ENCODE results near the gene TMEM120A. TPM values are rescaled to one million over a fixed set of nuclear protein-coding genes. Genes with fewer than 3 reads are reported as not detected.

TMEM120A gene
- total and polyA plus RNA-seq, 7 donors = 18.3 to 88.2 (median 49.0) TPM

DNA sequence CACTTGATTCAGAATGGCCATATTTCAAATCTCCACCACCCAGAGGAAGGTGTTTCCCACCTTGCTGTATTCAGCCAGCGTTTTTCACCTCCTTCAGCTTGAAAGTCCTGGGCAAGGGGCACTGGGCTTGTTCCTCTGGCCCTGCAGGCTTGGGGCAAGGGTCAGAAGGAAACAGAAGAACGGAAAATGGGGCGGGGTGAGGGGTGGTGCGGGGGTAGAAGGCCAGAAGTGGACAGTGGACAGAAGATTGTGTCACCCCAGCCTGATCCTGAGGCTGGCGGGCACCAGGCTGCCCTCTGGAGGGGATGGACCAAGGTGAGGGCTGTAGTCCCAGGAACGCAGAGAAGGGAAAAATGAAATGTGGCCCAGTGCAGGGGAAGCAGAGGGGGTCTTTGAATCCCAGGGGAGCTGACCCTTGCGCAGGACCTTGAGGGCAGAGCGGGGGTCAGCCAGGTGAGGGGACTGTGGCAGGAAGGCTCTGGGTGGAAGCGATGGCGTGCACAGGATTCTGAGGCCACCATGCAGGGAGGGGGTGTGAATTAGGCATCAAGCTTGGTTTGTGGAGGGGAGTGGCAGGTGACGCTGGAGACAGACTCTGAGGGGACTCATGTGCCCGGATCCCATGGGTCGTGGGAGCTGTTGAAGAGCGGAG lies 23.0 kb downstream of the TMEM120A start:
- intact Hi-C loops (cut with DNase I) = no loop called here
- peak overlapping the region; percentile 48 to 71 (median 56) for H3K27ac ChIP-seq
- no peak overlapping the region for H3K4me3 ChIP-seq
- no peaks in the 10 kb centered on the region for H3K9me3 ChIP-seq
- TF ChIP-seq POLR2A (IDR thresholded peaks at IDR 0.05) = no peak
- no peak for TF ChIP-seq EP300 (IDR thresholded peaks at IDR 0.05)
- TF ChIP-seq, protein P1, sequence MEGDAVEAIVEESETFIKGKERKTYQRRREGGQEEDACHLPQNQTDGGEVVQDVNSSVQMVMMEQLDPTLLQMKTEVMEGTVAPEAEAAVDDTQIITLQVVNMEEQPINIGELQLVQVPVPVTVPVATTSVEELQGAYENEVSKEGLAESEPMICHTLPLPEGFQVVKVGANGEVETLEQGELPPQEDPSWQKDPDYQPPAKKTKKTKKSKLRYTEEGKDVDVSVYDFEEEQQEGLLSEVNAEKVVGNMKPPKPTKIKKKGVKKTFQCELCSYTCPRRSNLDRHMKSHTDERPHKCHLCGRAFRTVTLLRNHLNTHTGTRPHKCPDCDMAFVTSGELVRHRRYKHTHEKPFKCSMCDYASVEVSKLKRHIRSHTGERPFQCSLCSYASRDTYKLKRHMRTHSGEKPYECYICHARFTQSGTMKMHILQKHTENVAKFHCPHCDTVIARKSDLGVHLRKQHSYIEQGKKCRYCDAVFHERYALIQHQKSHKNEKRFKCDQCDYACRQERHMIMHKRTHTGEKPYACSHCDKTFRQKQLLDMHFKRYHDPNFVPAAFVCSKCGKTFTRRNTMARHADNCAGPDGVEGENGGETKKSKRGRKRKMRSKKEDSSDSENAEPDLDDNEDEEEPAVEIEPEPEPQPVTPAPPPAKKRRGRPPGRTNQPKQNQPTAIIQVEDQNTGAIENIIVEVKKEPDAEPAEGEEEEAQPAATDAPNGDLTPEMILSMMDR (IDR thresholded peaks at IDR 0.05) = no peak
- no peak for TF ChIP-seq POLR2AphosphoS5 (IDR thresholded peaks at IDR 0.05)
- H3K36me3 ChIP-seq = peaks cover 0 to 21% (median 5%) of the 10 kb centered on the region in 4 donors
- WGBS, 2 donors = 85 to 86% methylated on average over 14 of the region's 14 CpGs
- H3K27me3 ChIP-seq = no peaks in the 10 kb centered on the region
- peaks cover 0 to 49% (median 45%) of the 10 kb centered on the region in 4 donors for H3K4me1 ChIP-seq
- DNase-seq = no peak

DNA sequence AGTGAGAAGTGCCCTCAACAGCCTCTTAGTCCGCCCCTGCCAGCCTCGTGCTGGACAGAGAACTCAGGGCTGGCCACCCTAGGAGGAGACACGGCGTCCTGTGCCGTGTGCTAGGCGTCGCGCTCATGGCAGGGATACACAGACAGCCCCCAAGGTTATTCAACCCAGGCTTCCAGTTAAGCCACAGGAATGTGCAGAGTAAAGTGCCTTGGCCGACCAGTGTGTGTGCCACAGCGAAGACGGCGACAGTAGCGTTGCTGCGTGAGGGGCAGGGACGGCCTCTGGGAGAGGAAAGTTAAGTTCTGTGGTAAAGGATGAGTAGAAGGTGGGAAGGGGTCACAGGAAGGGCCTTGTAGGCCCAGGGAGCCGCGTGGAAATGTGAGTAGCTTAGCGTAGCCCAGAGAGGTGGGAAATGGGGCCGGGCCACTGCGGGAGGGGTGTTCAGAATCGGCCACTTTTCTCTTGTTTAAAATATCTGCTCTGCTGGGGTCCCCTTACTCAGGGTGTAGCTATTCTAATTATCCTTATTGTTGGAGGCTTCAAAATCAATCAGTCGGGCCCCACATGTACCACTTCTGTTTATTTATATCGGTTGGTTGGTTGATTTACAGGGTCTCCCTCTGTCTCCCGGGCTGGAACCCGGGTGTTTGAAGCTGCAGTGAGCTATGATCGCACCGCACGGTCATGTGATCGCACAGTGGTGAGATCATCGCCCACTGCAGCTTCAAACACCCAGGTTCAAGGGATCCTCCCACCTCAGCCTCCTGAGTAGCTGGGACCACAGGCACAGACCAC lies 24.5 kb downstream of the TMEM120A start:
- TF ChIP-seq POLR2A (IDR thresholded peaks at IDR 0.05) = no peak
- TF ChIP-seq, protein P1 (IDR thresholded peaks at IDR 0.05) = no peak
- no peak for TF ChIP-seq EP300 (IDR thresholded peaks at IDR 0.05)
- TF ChIP-seq POLR2AphosphoS5 (IDR thresholded peaks at IDR 0.05) = no peak
- WGBS, 2 donors = 93 to 94% methylated on average over 30 of the region's 30 CpGs
- Histone ChIP-seq H3K27me3 (no peaks in the 10 kb centered on the region), H3K36me3 (peaks cover 0 to 21% (median 5%) of the 10 kb centered on the region in 4 donors), H3K9me3 (no peaks in the 10 kb centered on the region), H3K4me3 (no peak overlapping the region), H3K4me1 (peaks cover 0 to 64% (median 61%) of the 10 kb centered on the region in 4 donors), H3K27ac (peak overlapping the region; percentile 84 to 95 (median 94))
- DNase-seq = no peak
- intact Hi-C loops (cut with DNase I) = loop anchor here (2.0 to 10.0 kb wide), 4 partner anchors 91 to 1717 kb away; partner anchors contain the start of genes HIP1 and RHBDD2

DNA sequence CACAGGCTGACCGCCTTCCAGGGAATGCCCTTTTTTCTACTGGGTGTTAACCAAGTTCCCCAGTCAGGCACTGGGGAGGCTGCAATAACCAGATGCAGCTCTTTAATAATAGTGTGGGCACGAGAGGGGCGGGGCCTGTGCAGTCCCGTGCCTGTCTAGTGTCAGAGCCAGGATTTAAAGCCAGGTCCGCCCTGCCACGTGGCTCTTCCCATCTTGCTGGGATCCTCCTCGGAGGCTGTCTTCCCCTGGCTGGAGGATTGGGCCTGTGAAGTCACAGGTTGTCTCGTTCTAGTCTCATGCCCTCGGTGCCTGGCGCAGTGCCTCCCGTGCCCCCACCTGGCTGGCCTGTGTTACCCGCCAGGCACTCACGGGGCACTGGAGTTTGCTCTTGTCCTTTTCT lies 25.2 kb downstream of the TMEM120A start:
- Histone ChIP-seq H3K27me3 (no peaks in the 10 kb centered on the region), H3K27ac (peak overlapping the region; percentile 84 to 95 (median 94)), H3K4me1 (peaks cover 0 to 64% (median 61%) of the 10 kb centered on the region in 4 donors), H3K4me3 (no peak overlapping the region), H3K36me3 (peaks cover 0 to 21% (median 5%) of the 10 kb centered on the region in 4 donors), H3K9me3 (no peaks in the 10 kb centered on the region)
- intact Hi-C loops (cut with DNase I) = loop anchor here (2.0 to 10.0 kb wide), 4 partner anchors 90 to 1718 kb away; partner anchors contain the start of genes HIP1 and RHBDD2
- WGBS, 2 donors = 78 to 87% methylated on average over 13 of the region's 13 CpGs
- TF ChIP-seq, protein P1 (IDR thresholded peaks at IDR 0.05) = no peak
- peak; percentile 66 to 94 (median 82) for TF ChIP-seq POLR2AphosphoS5 (IDR thresholded peaks at IDR 0.05)
- TF ChIP-seq EP300 (IDR thresholded peaks at IDR 0.05) = peak; percentile 64 to 98 (median 80)
- peak; percentile 95 for DNase-seq

DNA sequence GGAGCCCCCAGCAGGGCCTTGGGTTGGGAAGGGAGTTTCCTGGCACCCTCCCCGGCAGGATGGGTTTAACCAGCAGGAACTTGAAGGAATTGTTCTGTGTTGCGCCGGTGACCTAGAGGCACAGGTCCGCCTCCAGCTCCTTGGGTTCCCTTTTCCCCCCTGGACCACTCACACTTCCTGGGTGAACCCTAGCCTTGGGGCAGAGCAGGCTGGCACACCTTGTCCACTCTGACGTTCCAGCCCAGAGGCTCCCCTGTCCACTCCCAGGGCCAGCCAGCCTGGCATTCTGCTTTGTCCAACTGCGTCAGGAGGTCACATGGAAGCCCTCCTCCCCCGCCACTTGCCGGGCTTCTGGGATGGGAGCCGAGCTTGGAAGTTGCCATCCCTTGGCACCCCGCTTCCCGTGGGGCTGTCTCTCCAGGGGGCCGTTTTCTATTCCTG lies 25.8 kb downstream of the TMEM120A start:
- peak; percentile 88 for DNase-seq
- H3K4me3 ChIP-seq = no peak overlapping the region
- H3K27me3 ChIP-seq = no peaks in the 10 kb centered on the region
- peaks cover 0 to 15% (median 5%) of the 10 kb centered on the region in 4 donors for H3K36me3 ChIP-seq
- 91 to 93% methylated on average over 12 of the region's 12 CpGs for WGBS, 2 donors
- TF ChIP-seq, protein P1 (IDR thresholded peaks at IDR 0.05) = no peak
- TF ChIP-seq POLR2A (IDR thresholded peaks at IDR 0.05) = no peak
- TF ChIP-seq EP300 (IDR thresholded peaks at IDR 0.05) = peak; percentile 54 to 86 (median 64)
- TF ChIP-seq POLR2AphosphoS5 (IDR thresholded peaks at IDR 0.05) = peak in 1 of 4 donors; percentile 19
- H3K27ac ChIP-seq = peak overlapping the region; percentile 84 to 95 (median 94)
- H3K9me3 ChIP-seq = no peaks in the 10 kb centered on the region
- intact Hi-C loops (cut with DNase I) = loop anchor here (2.0 to 10.0 kb wide), 4 partner anchors 90 to 1719 kb away; partner anchors contain the start of genes HIP1 and RHBDD2
- H3K4me1 ChIP-seq = peaks cover 0 to 64% (median 62%) of the 10 kb centered on the region in 4 donors
